Limb (tissue), 2 donors: ENCODE data around the gene MAPK10.
"Not testable (repeated sequence)": the region's sequence is repeated elsewhere in the genome, so short reads cannot be mapped to it uniquely, and the experiment has no call there.

Experiments used
- DNase-seq, 2 donors: peaks; one replicate each; pipeline ENCODE4 v3.0.0-alpha.2; 2016; ENCODE audit errors: extremely low spot score in 2 of 2

Gene MAPK10

DNA sequence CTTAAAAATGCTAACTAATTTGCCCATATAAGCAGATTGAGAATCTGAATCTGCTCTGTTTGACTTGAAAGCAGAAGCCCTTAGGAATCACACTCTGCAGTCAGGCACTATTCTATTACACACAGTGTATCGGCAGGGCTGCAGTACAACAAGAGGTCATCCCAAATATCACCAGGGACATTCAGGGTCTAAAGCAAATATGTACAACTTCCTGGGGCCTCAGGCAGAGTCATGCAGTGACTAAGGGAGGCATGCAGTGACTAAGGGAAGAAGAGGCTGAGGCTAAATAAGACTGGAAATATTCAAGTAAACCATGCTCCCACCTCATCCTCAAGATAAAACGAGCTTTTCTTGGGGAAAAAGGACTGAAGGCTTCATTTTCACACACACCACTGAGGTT, 20.9 kb downstream of the MAPK10 start:
- DNase-seq: no peak

DNA sequence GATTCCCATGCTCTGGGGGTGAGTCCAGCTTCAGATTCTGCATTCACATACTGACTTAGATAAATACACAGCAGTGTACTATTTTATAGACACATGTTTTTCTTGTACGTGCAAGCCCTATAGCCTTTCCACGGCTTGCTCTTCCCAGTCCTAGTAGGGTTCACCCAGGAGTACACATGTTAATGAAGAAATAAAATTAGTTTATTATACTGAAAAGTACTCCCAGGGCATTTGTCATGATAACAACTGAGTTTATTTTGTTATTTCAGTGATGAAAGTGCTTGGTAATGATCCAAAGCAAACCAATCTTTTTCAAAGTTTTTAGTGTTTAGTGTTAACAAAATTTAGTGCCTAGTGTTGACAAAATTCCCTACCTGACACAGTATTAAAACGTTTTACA, 21.3 kb downstream of the MAPK10 start:
- DNase-seq: no peak

DNA sequence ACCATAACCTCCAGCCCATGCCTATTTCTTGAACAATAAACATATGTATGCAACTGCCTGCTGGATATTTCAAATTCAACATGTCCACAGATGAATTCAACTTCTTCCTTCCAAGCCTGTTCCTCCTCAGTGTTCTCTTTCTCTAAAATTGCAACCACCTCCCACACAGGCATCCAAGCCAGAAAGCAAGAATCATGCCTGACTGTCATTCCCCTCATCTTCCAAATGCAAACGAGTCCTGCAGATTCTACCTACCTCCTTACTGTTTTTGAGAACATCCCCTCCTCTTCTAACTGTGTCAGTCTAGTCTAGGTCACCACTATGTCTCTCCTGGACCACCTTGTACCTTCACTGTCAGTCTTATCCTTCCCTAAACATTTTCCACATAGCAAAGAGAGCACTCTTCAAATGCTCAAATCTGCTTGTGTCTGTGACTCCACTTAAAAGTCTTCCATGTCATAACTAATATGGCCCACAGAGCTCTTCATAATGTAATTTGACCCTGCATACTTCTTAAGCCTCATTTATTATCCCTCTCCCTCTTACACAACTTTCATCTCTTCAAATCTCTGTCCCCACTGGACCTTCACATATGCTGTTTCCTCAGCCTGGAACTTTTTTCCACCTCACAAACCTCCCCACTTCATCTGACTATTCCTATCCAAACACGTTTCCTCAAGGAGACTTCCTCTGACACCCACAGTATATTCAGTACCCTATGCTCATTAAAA, 25.7 kb downstream of the MAPK10 start:
- DNase-seq: no peak

DNA sequence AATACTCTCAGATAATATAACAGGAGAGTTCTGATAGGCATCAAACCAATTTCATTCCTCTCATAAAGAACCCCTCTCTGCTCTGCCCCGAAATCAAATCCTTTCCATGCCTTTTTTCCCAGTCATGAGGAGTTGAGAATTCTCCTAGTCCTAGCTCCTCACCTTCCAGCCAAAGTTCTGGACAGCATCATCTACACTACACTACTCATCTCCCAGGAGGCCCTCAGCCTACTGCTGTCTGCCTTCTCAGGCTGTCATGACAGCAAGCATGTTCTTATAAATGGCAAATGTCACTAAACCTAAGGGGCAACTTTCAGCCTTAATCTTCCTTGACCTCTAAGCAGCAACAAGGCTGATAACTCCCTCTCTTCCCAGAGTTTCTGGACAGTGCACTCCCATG, 26.6 kb downstream of the MAPK10 start:
- DNase-seq: no peak

DNA sequence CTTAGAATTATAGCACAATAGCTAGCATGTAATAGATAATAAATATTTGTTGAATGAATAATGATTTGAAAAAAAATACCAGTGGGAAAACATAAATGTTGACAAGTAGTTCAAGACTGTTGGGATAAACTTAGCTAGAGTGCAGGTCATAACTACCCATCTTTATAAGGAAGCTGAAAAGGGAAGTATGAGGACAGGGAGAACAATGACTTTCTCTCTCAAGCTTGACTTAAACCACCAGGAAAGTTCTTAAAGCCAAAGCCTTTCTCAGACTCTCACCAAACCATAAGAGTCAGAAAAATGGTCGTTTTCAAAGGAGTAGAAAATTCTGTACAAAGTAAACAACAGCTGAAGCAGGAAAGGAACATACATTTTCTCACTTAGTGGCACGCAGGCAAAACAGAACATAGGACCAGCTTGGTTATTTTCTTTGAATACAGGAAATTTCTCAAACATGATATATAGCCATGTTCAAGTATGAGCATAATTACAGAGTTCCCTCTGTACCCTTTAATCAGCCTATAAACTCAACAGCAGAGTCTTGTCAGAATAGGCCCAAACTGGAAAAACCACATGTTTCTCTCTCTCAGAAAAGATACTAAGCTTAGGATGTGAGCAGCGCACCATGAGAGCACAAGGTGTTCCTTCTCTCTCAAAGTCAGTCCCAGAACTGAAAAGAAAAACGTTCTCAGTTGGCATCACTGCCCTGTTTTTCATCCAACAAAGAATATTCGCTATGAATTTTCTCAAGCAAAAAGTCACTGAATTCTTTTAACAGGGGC, 28.7 kb downstream of the MAPK10 start:
- DNase-seq: no peak

DNA sequence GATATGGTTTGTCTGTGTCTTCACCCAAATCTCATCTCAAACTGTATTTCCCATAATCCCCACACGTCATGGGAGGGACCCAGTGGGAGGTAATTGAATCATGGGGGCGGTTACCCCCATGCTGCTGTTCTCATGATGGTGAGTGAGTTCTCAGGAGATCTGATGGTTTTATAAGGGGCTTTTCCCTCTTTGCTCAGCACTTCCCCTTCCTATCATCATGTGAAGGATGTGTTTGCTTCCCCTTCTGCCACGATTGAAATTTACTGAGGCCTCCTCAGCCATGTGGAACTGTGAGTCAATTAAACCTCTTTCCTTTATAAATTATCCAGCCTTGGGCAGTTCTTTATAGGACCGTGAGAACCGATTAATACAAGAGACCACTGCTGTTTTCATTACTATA, 29.4 kb downstream of the MAPK10 start:
- not testable (repeated sequence) for DNase-seq

DNA sequence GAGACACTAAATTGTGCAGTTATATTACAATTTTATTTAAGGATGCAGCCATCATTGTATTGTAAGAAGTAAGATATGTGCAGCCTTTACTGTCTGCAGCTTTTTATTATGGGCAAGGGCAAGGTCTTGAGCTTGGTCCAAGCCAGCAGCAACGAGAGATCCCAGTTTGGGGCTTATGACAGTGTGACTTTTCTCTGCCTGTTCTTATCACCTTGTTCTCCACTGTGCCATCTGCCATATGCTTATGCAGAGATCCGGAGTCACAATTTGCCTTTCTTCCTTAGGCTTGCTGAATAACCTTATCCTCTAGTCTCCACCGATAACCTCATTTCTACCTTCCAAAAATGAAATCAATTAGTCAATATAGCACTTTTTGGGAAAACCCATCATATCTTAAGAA, 30.4 kb downstream of the MAPK10 start:
- no peak for DNase-seq

DNA sequence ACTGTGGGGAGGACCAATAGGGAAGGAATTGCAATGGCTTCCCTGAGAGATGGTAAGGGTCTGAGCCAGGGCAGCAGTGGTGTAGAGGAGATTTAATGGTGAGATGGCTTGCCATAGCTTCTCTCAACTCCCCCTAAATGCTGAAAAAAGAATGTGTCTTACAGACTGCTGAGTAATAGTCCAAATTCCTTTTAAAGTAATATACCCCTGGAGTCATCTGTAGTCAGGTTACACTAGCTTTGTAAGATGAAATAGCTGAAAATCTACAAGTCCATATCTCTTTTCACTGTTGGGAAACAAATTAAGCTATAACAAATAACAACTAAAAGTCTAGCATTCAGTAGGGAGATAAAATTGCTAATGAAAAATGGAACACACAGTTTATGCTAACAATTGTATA, 33.5 kb downstream of the MAPK10 start:
- no peak for DNase-seq

DNA sequence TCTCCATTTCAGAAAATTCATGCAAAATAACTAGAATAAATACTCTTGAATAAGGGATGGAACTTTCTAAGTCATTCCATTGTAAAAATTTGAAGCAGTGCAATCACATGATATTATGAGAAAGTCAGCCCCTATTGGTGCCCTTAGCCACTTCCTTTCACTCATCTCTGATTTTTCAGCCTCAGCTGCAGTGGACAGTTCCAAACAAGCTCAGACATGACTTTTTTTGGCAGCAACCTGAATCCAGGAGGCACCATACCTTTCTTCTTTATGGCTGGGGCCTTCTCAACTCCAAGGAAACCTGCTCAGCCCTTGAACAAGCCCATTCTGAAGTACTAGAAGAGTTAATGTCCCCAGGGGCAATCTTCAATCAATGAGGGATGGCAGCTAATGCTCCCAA, 40.5 kb downstream of the MAPK10 start:
- DNase-seq: no peak

DNA sequence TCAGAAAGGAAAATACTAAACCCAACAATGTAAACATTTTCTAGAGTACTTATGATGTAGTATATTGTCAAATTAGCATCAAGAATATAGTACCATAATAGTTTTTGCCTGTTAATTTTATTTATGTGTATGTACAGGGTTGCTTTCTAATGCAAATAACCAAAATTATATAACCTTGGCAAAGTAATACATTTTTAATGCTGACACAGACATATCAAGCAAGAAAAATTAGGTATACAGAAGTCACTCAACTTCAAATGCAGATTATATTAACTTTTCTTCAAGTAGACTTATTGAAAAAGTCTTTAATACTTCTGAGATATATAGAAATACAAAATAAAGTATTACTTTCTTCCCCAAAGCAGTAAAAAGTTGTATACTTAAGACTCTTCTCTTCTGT, 44.3 kb downstream of the MAPK10 start:
- DNase-seq: no peak

DNA sequence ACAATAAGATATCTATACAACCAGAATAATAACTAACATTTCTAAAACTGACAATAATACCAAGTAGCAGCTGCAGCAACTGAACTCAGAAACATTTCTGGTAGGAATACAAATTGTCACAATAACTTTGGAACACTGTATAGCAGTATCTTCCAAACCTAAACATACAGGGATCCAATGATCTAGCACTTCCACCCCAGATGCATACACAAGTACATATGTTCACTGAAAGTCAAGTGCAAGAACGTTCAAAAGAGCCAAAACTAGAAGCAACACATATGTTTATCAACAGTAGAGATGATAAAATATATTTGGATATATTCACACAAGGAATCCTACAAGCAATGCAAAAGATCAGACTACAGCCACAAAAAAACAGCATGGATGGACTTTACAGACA, 46.2 kb downstream of the MAPK10 start:
- no peak for DNase-seq

DNA sequence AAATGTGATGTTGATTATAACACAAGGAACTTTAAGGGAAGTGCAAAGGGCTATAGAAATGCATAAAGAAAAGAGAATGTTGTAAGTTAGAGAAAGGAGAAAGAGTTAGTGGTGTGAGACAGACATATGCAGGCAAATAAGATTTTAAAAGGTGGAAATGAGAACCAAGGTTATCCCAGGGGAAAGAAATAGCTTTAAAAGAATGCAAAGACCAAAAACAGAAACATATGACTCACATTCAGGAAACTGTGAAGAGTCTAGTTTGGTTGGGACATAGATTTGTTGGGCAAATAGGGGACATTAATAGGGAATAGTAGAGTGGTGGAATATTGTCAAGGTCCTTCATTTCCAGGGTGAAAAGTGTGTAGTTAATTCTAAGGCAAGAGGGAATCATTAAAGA, 52.4 kb downstream of the MAPK10 start:
- no peak for DNase-seq

DNA sequence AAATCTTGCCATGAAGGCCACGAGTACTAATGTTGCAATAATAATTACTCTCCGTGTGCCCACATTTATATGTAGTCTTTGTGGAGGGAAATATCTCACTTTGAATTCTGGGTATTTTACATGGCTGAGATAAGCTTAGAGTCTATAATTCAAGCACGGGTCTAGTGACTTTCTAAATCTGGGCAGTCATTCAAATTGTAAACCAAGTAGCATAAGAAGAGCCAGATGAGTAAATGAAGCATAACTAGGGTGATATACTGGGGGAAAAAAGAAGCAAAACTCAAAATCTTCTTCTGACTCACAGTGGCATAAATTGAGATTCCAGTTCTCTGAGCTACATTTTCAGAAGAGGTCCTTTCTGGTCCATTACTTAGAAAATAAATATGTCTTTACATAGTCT, 53.0 kb downstream of the MAPK10 start:
- DNase-seq: no peak

DNA sequence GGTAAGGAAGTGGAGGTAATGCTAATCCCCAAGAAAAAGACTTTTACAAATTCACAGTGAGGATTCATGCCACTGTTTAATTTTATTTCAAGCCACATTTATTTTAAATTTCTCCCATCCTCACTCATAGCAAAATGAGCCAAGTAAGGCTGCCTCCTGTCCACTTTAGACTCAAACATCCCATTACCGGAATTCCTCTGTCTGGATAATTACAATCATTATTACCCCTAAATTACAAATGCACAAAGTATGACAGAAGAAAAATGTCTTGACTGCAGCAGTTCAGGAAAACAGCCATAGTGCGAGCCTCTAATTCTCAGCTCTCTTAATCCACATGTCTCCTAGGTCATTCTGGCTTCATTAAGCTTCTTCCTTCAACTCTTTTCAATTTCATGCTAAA, 57.0 kb downstream of the MAPK10 start:
- DNase-seq: no peak

DNA sequence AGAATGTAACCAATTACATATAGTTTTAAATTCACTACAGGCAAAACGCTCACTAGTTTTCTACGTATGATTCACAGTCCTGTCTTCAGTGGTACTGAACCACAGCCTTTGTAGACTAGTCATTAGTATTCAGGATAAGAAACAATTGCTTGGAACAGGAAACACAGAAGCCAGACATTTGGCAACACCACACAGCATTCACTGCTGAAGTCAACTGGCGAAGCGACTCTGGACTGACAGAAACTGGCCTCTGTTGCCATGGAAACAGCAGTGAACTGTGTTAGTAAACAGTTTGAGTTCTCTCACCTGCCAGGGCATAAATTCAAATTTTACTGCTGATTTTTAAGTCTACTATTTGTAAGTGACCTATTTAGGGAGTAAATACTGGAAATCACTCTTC, 57.6 kb downstream of the MAPK10 start:
- DNase-seq: peak; percentile 42 to 89

DNA sequence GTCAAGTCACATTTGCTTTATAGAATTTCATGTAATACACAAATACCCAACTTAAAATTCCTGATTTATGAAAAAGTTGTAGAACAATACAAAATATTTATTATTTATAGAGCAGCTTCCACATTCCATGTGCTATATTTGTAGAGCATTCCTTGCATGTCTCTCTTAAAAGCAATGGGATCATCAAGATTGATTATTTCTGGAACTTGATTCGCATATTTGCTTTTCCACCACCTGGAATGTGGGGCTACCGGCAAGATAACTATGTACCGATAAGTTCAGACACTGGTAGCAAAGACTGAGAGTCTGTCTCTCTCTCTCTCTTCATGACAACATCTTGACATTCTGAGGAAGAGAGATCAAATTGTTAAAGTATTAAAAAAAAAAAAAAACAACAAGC, 59.3 kb downstream of the MAPK10 start:
- DNase-seq: no peak

DNA sequence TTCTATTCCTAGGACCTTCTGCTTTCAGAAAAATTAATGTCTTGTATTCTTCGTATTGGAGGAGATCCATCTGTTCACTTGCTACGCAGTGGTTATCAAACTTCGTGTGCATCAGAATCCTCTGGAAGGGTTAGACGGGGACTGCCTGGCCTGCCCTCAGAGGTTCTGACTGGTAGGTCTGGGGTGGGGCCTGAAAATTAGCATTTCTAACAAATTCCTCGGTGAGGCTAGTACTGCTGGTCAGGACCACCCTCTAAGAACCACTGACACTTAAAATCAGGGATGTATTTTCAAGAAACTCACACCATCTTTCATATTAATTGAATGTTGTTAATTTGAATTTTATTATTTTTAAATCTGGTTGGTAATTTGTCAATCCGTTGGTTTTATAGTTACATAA, 63.0 kb downstream of the MAPK10 start:
- DNase-seq: no peak

DNA sequence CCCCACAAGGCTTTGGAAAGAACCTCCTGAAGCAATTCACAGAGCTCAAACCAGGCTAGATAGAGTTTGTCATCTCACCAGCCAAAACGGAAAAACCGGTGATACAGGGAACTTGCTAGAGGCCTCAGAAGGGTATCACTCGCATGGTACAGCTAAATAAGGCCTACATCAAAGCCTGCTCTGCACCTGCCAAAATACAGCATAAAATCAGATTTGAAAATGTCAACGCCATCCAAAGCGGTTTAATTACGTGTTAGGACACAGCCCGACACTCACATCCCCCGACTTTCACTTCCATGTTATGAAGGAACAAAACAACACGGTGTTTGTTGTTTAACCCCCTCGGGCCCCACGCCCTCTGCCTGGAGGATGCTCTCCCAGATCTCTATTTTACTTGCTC, 65.0 kb downstream of the MAPK10 start:
- DNase-seq: no peak

DNA sequence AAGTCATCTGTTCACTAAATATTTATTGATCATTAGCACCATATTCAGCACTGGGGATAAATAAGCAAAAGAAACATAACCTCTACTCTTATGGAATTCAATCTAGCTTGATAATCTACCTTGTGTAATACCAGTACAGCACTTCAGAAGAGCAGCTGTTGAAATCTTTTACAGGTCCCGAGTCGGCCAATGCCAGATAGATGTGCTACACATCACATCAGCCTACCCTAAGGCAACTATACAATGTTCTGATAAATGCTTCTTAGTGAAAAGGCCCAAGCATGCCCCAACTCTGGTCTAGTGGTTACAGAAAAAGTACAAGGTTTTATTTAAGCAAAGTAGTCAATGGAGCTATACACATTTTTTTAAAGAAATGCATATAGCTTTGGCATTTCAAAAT, 68.7 kb downstream of the MAPK10 start:
- DNase-seq: no peak

DNA sequence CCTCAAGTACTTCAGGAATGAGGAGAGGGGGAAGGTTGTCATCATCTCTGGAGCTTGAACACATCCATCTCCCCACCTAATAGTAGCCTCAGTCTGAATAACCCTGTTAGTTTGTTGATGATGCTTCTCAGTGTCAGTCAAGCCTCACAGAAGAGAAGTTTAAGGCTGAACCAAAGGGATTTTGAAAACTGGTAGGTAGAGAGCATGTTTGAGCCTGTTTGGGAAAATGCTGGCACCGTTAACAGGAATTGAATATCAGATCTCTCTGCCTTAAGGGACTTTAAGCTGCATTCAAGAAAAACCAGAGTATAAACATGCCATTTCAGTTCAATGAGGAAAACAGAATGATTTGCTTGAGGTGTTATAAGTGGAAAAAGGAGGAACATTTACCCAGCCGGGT, 73.1 kb downstream of the MAPK10 start:
- no peak for DNase-seq

DNA sequence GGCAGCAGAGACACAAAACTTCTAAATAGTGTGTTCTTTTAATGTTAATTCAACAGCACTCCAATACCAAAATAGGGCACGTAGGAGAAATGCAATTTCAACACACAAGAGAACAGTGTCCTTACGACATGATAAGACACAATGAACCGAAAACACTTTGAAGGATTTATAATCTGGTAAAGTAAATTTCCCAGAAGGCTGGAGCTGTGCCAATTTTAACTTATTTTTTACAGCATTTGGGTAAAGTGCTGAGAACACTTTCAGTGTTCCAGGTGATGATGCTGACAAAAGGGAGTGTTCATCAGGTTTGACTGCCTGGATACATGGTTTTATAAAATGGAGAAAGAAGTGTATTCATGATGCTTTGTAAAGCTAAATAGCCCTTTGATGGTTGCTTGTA, 76.5 kb downstream of the MAPK10 start:
- no peak for DNase-seq

DNA sequence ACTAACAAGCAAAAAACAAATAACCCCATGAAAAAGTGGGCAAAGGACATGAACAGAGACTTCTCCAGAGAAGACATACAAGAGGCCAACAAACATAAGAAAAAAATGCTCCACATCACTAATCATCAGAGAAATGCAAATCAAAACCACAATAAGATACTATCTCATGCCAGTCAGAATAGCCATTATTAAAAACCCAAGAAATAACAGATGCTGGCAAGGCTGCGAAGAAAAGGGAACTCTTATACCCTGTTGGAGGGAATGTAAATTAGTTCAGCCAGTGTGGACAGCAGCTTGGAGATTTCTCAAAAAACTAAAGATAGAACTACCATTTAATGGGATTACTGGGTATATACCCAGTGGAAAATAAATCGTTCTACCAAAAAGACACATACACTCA, 79.6 kb downstream of the MAPK10 start:
- DNase-seq: no peak

DNA sequence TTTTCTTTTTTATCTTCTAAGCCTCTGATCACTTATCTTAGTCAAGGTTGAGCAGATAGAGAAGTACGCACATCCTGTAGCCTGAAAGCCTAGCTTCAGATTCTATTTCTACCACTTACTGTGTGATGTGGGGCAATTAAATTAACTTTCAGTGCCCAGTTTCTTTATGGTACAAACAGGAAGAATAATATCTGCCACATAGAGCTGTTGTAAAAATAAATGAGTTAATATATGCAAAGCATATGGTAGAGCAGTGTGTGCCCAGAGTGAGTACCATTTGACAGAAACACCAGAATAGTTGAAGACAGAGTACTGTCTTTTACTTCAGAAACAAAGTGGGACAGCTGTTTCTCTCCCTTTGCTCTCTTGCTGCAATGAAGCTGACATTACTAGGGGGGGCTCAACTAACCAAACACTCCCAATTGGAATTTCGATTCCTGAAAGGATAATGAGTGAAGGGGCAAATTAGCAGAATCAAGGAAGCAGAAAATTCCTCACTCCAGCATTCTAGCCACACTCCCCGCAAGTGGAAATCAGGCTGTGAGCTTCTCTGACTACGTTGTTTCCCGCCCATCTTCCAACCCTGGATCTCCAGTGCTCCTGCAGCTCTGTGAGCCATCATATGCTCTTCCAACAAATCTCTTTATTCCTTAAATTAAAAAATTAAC, 80.4 kb downstream of the MAPK10 start:
- no peak for DNase-seq
